Endometrial microvascular endothelial cells (primary cell): ENCODE results near the gene SS18L1. TPM values are rescaled to one million over a fixed set of nuclear protein-coding genes. Genes with fewer than 3 reads are reported as not detected.

Experiments used
- in situ Hi-C: cut with HindIII; loops from 2 replicates; pipeline ENCODE4 v1.10.0; 2017; ENCODE audit warnings: low sequenced_read_pairs, low pct_unique_long_range_greater_than_20kb; ENCODE audit errors: inconsistent ontology term
- total RNA-seq: library from RNA; depleted of rRNA; stranded (reverse); fragments of >200 nt; gene quantifications from one replicate; pipeline ENCODE4 v1.2.3, GENCODE V29; 2015; ENCODE audit errors: inconsistent ontology term

Gene SS18L1
- total RNA-seq, 1 donor from 2014 or later = 3.1 TPM

DNA sequence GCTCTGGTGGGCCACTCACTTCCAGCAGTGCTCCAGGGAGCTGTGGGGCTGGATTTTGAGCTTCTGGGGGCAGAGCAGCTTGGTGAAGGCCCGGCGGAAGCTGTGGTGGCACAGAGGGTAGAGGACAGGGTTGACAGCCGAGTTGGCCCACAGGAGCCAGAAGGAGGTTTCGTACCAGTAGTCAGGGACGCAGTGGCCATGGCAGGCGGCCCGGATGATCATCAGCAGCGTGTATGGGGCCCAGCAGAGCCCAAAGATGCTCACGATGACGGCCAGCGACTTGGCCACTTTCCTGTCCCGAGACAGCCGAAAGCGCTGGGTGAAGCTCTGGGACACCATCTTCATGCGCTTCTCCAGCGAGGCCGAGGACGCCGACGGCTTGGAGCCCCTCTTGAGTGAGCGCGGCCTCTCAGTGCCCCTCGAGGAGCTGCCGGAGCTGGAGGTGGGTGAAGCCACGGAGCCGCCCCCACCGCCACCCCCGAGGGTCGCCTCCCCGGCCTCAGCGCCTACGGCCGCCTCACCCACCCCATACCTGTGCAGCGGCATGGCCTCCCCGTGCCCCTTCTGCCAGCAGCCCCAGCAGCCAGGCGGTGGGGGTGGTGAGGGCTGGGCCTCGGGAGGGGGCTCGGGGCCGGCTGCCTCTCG is 72.5 kb downstream of the SS18L1 start:
- in situ Hi-C loops = no loop called here

DNA sequence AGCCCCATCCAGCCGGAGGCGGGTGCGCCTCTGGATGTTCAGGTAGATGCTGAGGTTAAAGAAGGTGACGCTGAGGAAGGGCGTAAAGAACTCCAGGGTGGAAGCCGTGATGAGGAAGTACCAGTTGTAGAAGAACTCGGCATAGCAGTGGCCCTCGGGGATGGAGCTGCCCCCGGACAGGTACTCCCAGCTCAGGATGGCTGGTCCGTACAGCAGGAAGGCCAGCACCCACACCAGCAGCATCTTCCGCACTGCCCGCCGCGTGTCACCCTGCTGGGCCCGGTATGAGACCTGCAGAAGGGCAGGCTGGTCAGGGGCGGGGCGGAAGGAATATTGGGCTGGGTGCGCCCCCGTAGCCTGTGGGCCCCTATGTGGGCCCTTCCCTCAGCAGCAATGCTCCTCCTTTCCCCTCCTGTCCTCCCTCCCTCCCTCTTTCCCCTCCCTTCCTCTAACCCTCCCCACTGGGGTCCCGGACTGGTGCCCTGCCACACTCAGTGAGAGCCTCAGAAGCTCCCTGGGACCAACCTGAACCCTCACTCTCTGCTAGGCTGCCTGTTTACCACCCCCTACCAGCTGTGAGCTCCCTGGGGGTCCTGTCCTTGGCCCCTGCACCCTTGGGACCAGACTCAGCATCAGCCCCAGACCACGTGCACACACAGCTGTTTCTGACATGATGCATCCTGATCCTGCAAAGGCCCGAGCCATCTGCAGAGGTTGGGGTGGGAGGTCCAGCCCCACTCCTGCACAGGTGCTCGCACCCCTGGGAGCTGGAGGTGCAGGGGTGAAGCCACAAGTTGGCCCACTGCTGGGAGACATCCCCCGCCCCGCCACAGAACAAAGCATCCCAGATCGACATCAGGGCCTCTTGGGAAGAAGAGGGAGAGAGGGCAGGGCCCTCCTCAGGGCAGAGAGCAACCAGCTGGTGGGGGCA is 73.3 kb downstream of the SS18L1 start:
- in situ Hi-C loops = no loop called here

DNA sequence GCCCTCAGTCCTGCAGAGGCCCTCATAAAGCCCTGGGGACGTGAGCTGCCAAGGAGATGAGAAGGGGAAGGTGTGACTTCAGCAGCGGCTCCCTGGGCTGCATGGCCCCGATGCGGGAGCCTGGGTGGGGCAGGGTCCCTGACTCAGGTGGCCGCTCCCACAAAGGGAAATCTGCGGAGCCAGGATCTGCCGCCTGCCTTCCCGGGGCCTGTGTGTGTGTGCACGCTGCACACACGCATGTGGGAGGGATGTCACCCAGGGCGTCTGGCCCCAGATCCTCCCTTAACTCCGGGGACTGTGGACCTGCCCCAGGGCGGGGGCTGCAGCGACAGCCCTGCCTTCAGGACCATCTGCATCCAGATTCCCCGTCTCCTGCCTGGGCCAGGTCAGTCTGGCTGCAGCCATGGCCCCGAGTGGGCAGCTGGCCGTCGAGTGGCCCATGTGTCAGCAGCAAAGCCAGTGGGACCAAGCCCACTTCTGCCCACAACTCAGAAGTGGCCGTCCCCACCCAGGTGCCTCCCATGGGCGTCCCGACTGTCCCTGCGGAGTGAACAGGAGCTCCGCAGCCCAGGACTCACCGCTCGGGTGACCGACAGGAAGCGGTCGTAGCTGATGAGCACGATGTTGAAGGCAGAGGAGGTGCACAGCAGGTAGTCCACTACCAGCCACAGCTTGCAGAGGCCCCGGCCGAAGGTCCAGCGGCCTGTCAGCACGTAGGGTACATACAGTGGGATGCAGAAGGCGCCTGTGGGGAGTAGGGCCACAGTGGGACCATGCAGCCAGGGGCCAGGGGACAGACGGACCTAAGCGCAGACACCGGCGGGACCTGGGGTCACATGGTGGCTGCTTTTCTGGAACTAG is 74.6 kb downstream of the SS18L1 start:
- in situ Hi-C loops = no loop called here

DNA sequence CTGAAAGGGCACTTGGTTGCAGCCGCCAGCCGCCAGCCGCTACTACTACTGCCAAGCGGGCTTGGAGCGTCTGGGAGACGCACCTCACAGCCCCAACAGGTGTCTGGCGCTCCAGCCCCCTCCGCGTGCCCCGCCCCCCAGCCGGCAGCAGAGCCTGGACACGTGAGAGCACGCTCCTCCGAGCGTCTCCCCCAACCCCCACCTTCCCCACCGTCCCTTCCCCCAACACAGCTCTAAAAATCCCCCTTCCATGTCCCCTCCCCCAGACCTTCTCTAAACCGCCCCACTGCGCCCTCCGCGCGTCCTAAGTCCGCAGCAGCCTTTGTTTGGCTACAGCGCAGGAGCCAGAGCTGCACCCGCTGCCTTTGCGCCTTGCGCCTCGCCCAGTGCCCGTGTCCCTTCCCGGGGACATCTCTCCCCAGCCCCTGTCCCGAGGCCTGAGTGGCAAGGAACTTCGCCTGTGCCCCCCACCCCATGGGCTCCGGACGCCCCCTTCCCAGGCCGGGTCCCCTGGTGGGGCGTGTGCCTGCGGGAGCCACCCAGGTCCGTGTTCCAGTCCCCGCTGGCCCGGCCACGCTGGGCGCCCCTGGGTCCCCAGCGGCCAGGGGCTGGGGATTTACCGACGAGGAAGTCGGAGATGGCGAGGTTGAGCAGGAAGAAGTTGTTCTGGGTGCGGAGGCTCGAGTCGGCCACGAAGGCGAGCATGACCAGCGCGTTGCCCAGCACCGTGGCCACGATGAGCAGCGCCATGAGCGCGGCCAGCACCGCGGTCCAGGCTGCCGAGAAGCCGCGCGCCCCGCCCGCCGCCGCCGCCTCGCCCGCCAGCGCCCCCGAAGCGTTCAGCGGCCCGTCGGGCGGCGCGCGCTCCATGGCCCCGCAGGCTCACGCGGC is 75.8 kb downstream of the SS18L1 start:
- in situ Hi-C loops = no loop called here

DNA sequence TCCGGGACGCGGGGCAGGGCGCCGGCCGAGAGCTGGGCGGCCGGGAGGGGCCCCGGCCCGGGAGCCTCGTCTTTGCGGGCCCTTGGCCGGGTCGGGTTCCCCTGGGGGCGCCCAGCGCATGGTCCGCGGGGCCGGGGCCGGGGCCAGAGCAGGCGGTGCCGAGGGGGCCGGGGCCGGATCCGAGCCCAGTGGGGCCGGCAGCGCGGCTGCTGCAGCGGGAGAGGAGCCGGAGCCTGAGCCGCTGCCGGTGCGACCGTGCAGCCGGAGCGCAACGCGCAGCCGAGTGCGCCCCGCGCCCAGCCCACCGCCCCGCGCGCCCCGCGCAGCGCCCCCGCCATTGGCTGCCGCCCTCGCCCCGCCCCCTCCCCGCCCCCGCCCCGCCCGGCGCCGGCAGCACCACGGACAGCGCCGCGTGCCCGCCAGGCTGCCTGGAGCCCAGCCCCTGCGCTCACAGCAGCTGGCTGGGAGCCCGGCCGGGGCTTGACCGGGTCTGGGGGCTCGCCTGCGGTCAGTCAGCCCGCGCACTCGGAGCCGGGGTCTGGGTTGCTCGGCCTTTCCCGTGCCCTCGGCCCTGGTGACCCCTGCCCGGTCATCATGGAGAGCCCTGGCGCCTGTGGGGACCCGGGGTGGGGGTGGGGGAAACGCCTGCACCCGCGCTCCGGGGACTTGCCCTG is 76.6 kb downstream of the SS18L1 start, which contains the start of gene HRH3:
TSS of gene HRH3 (minus strand) at position 287 of the 674 bp plus-strand sequence. CDS start 308 bp downstream, outside the sequence.
- in situ Hi-C loops = no loop called here

DNA sequence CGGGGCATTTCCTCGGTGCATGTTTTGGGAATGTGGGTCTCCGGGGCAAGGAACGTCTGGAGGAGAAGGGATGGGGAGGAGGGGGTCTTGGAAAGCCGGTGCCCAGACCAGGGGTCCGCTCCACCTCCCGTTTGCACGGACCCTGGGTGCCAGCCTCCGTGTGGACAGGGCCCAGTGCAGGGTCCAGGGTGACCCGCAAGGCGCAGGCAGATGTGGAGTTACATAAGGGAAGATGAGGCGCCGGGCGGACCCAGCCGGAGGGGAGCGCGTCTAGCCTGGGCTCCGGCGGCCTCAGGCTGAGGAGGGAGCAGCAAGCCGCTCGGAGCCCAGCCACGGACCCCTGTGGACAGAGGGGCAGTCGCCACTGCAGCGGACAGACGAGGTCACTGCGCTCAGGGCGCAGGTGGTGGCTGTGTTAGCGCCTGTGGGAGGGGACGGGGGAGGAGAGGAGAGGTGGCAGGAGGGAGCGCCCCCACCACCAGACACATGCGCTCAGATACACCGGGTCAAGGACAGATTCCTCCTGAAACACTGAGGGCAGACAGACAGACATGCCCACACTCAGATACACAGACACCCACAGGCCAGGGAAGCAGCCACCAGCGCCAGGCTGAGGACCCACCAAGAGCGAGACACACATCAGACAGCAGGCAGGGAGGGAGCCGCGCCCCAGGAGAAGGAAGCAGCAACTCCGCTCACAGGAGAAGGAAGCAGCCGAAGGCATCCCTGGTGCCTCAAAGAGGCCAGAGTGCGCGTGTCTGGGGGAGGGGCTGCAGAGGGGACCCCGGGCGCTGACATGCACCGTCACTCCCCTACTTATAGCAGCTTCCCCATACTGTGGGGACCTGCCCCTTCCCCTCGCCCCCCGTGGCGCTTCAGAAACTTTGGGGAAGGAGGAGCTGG is 77.3 kb downstream of the SS18L1 start:
- in situ Hi-C loops = no loop called here

DNA sequence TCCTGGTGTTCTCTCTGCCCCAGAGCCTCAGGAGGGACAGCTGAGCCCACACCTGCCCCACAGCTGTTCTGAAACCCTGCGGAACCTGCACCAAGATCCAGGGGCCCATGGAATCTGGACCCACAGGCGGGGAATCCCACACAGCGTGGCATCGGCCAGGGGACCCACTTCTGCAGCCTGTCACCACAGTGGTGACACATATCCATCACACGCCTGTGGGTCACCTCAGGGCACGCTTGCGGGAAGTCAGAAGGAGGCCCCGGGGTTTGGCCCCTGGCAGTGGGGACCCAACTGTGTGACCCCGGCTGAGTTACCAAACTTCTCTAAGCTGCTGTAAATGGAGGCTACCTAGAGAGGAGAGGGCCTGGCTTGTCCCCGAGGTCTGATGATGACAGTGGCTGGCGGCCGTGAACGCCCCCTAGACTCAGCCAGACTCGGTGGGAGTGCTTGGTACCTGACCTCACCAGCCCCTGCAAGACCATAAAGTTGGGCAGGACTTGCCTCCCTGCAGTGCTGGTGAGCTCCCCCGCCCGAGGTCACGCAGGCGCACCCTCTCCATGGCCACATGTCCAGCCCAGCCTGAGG is 78.8 kb downstream of the SS18L1 start:
- in situ Hi-C loops = no loop called here

DNA sequence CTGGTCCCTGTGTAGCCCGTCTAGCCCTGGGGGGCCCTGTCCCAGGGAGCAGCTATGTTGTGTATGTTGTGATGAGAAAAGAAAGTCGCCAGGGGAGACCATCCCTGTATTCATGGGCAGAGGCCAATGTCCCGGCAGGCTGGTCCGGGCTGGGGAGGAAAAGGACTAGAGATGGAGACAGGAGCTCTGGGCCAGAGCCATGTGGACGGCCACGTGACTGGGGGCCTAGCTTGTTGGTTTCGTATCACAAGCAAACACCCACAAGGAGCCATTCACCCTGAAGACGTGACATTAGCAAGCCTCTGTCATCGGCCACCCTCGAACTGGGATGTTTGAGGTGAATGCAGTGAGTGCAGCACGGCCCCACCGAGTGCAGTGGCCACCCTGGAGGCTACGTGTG is 79.4 kb downstream of the SS18L1 start:
- in situ Hi-C loops = no loop called here

DNA sequence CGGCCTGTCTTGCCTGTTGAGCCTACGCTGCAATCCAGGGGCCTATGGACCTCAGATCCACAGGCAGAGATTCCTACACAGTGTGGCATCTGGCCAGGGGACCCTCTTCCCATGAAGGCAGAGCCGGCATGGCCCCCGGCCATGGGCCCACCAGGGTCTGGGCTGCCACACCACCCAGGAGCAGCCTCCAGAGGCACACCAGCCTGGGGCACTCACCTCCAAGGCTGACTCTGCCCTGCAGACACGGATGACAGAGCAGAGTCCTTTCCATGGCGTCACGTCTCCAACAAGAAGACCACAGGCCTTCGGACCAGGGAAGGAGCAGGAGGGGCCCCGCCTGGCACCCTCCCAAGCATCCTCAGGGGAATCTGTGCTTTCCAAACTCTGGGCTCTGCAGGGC is 80.0 kb downstream of the SS18L1 start:
- in situ Hi-C loops = no loop called here

DNA sequence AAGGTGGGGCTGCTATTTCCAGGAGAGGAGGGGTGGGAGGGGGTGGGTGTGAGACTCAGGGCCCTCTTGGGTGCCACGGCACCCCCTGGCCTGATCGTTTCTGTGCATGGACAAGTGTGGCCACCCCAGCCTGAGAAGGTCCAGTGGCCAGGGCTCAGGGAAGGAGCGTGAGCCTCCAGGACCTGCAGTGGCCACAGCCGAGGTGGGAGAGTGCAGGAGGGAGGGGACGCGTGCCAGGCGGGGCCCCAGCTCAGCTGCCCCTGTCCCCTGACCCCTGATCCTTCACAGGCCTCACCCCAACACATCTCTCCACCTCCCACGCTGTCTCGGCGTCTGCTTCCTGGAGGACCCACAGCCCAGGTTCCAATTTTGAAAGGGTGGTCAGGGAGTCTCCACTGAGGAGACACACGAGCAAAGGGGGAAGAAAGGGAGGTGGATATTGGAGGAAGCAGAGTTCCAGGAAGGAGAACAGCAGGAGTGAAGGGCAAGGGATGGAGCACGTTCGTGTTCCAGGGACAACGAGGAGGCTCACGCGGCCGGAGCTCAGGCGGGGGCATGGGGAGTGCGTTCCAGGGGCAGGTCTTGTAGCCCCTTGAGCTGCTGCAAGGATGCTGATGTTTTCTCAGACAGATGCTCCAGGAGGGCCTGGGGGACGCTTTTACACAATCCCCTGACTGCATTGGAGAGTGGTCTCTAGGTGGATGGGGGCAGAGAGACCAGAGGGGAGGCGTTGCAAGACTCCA is 80.7 kb downstream of the SS18L1 start:
- in situ Hi-C loops = no loop called here

DNA sequence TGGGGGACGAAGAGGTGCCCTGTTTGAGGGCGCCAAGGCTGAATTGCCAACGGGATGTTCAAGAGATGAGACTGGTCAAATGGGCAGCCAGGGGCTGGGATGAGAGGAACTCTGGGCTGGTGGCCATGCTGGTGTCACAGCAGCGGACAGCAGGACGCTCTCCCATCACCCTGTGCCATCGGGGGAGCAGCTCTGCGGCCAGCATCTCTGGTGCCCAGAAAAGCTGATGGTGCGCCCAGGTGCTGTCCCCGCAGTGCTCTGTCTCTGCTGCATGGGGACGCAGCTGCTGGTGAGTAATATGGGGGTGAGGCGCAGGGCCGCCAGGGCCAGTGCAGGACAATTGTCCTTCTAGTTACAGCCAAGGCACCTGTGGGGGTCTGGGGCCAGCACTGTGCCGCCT is 81.5 kb downstream of the SS18L1 start:
- in situ Hi-C loops = no loop called here

DNA sequence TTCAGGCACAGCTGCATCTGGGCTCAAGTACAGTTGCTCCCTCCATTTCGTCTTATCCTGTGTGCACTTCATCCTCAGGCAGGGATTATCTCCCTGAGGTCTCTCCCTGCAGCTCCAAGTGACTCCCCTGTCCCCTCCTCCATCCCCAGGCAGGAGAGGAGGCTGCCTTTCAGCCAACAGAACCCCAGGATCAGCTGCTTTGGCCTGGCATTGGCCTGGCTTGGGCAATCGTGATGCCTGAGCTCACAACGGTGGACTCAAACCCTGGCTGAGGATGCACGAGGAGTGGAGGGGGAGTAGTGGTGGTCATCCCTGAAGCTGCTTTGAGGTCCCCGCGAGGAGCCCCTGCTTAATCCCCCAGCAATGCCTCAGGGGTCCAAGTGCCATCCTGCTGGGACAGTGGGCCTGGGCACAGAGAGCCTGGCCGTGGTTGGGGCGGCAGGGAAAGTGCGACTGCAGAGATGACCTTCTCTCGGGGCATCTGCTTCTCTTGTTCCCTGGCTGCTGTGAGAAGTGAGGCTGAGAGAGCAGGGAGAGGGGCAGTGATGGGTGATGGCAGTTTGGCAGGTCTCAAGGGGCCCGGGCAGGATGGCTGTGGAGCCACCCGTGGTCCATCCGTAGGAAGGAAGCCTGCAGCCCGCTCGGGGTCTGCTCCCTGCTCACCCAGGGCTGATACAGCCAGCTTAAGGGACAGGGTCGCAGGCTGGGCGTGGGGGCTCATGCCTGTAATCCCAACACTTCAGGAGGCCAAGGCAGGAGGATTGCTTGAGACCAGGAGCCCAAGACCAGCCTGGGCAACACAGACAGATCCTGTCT is 82.5 kb downstream of the SS18L1 start:
- in situ Hi-C loops = no loop called here

DNA sequence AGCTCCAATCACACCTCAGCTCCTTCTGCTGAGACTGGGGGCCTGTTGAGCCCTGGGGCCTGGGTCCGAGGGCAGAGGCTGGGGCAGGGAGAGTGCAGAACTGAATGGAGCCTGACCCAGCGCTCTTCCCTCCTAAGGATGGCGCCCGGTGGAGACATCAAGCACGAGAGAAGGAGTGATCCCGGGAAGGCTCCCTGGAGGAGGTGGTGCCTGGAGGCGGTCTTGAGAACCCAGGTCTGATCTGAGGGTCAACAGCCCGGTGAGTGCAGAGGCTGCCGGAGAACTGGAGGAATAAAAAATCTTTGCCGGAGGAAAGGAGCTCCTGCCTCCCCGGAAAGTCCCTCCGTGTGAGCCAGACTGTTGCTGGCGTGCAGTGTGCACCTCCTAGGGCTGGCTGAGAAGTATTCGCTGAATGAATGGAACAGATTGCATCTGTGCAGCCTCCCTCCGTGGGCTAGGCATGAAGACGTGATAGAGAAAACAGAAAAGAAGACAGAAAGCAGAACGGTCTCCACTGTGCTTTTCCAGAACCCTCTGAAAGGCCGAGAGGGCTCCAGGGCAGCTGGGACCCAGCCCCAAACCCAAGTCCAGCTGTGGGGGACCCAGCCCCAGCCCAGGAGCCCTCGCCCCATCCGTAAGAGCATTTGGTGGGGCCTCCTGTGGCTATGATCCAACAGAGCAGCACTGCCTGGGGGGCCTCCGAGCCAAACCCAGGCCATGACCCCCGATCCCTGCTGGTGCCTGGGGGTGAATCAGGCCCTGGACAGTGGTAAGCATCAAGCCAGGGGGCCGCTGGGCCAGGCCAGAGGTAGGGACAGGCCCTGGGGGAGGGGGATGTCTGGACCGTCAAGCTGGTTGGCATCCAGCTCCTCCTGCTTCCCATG is 83.4 kb downstream of the SS18L1 start:
- in situ Hi-C loops = no loop called here

DNA sequence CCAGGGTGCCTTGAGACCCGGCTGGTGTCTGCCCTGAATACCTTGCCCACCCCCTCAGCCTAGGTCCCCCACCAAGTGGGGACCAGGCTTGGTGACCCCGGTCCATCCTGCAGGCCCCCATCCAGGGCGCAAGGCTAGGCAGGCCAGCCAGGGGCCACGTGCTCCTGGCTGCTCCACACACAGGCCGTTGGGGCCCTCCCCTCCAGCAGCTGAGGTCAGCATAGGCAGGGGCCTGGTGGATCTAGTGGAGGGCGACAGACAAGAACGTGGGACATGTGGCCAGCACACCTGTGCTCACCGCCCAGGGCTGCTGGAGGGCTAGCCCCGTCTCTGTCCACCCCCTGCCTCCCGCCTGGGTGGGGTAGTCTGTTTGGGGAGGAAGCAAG is 84.0 kb downstream of the SS18L1 start:
- in situ Hi-C loops = no loop called here
